ENCODE data around the gene PF4V1. TPM values are rescaled to one million over a fixed set of nuclear protein-coding genes. Genes with fewer than 3 reads are reported as not detected.

The PF4V1 gene
- total RNA-seq, 1 experiment from 2014 or later: 0.27 TPM

- no peak for DNase-seq (ENCODE audit: extremely low read depth, low read depth)
Measured at GRCh38 chr4:73902038-73902637, 49.0 kb downstream of the PF4V1 start.

GRCh38 chr4:73902817-73903547 is 49.9 kb downstream of the PF4V1 start:
- no peak for DNase-seq (ENCODE audit: extremely low read depth, low read depth)

Other genes starting within 250 kb of the PF4V1 start
- gene RASSF6, start 232.9 kb upstream of the PF4V1 start, total RNA-seq (2014; rRNA removed; shearing (Covaris generic)): 0.07 and 0.29 TPM in 2 replicates
- gene CXCL8, start 112.7 kb upstream of the PF4V1 start, total RNA-seq (2014; rRNA removed; shearing (Covaris generic)): 1,552 and 1,559 TPM in 2 replicates
- not detected in 2 replicates for gene CXCL6, start 16.6 kb upstream of the PF4V1 start, total RNA-seq (2014; rRNA removed; shearing (Covaris generic))
- 507 and 527 TPM in 2 replicates for gene CXCL1, start 16.1 kb downstream of the PF4V1 start, total RNA-seq (2014; rRNA removed; shearing (Covaris generic))
- not detected in 2 replicates for gene PF4, start 128.7 kb downstream of the PF4V1 start, total RNA-seq (2014; rRNA removed; shearing (Covaris generic))
- not detected in 2 replicates for gene PPBP, start 134.9 kb downstream of the PF4V1 start, total RNA-seq (2014; rRNA removed; shearing (Covaris generic))
- 155 and 183 TPM in 2 replicates for gene CXCL5, start 145.4 kb downstream of the PF4V1 start, total RNA-seq (2014; rRNA removed; shearing (Covaris generic))
- gene CXCL3, start 185.4 kb downstream of the PF4V1 start, total RNA-seq (2014; rRNA removed; shearing (Covaris generic)): 11.1 and 12.8 TPM in 2 replicates
- gene CXCL2, start 245.9 kb downstream of the PF4V1 start, total RNA-seq (2014; rRNA removed; shearing (Covaris generic)): 95.2 and 101 TPM in 2 replicates